ENCODE results near the gene AGAP9.
"Not testable (repeated sequence)": the region's sequence is repeated elsewhere in the genome, so short reads cannot be mapped to it uniquely, and the experiment has no call there.

AGAP9 gene

GRCh38 chr10:47523475-47523874 lies at the start of gene AGAP9:
Gene AGAP9, minus strand, starts transcription at chr10:47523638. Its CDS starts 112 bp downstream, at chr10:47523526.
- DNase-seq = not testable (repeated sequence)

DNA sequence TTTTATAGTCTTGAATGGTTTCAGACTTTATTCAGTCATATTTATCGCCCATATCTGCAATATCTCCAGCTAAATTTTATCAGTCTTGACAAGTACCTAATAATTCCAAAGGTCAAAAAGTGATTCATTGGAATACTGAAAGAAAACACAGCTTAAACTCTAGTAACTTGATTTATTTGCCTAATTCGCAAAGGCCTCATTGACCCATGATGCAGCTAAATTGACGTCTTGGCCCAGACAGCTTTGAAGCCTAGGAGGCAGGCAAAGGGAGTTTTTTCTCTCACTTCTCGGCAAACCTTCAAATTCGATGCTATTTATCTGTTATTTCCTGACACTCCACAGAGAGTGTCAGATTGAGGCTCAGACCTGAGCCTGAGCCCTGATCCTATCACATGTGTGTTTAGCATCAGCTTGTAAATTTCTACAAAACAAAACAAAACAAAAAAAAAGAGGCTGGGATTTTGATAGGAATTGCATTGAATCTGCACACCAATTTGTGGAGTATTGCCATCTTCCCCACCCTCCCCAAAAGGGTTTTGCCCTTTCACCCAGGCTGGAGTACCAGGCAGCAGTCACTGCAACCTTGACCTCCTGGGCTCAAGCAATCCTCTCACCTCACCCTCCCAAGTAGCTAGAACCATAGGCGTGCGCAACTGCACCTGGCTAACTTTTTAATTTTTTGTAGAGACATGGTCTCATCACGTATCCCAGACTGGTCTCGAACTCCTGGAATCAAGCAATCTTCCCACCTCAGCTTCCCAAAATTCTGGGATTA lies 47.9 kb upstream of the AGAP9 start:
- not testable (repeated sequence) for DNase-seq

DNA sequence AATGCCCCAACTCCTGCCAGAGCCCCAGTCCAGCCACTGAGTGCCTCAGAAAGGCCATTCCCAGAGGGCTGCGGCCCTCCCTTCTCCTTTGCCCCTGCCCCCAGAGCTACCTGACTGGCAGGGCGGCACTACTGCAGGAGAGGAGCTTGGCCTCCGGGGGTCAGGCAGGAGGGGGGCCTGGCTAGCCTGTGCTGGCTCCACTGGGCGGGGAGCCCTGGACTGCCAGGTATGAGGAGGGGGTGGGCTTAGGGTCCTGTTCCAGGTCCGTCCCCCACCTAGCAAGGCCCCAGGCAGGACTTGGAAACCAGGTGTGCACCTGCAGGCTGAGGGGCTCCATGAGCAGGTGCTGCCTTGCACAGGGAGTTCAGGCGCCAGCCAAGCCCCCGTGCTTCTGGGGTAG lies 43.3 kb upstream of the AGAP9 start:
- DNase-seq = not testable (repeated sequence)

GRCh38 chr10:47566108-47566699 lies 42.8 kb upstream of the AGAP9 start:
- DNase-seq = not testable (repeated sequence)

- DNase-seq = not testable (repeated sequence)
These were observed 42.1 kb upstream of the AGAP9 start for GRCh38 chr10:47565517-47565920.

- not testable (repeated sequence) for DNase-seq
These were observed 41.5 kb upstream of the AGAP9 start for GRCh38 chr10:47564953-47565352.

DNA sequence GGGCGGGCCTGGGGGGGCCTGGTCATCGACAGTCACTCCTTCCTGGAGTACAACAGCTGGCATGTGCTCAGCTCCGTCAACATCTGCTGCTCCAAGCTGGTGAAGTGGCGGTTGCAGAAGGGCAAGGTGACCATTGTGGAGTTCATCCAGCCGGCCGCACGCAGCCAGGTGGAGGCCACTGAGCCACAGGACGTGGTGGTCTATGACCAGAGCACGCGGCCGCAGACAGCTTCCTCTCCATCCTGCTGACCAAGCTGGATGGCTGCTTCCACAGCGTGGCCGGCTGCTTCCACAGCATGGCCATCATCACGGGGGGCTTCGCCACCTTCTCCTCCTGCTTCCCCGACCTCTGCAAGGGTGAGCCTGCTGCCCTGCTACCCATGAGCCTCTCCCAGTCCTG lies 40.9 kb upstream of the AGAP9 start:
- not testable (repeated sequence) for DNase-seq

- DNase-seq = not testable (repeated sequence)
These were observed 37.0 kb upstream of the AGAP9 start for GRCh38 chr10:47560452-47560851.

GRCh38 chr10:47559718-47560308 lies 36.4 kb upstream of the AGAP9 start:
- not testable (repeated sequence) for DNase-seq

DNA sequence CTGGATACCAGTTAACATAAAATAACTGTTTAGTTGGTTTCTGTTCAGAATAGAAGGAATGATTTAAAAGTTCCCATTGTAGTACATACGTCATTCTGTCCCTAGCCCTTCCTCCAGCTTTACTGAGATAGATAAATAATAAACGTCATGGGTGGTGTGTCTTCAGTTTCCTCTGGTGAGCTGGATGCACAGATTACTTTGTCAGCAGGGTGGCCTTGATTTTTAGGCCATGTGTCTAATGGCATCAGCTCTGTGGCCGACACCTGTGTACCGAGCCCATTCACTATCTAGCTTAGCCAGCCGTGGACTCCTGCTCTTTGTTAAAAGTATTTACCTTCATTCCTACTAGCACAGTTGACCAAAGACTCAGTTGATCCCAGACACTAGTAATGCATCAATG lies 34.7 kb upstream of the AGAP9 start:
- DNase-seq = peak; percentile 6

GRCh38 chr10:47557616-47558015 lies 34.2 kb upstream of the AGAP9 start:
- DNase-seq = not testable (repeated sequence)

GRCh38 chr10:47555334-47555733 lies 31.9 kb upstream of the AGAP9 start:
- not testable (repeated sequence) for DNase-seq

GRCh38 chr10:47554552-47554951 lies 31.1 kb upstream of the AGAP9 start:
- not testable (repeated sequence) for DNase-seq

DNA sequence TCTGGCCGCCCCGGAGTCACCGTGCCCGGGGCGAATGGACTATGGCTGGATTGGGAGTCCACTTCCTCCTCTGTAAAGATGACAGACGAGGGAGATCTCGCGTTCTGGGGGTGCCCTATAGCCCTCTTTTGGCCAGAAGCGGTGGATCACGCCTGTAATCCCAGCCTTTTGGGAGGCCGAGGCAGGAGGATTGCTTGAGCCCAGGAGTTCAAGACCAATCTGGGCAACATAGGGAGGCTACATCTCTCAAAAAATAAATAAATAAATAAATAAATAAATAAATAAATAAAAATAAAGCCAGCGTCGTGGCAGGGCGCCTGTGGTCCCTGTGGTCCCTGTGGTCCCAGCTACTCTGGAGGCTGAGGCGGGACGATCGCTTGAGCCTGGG lies 30.4 kb upstream of the AGAP9 start:
- DNase-seq = peak; percentile 66

DNA sequence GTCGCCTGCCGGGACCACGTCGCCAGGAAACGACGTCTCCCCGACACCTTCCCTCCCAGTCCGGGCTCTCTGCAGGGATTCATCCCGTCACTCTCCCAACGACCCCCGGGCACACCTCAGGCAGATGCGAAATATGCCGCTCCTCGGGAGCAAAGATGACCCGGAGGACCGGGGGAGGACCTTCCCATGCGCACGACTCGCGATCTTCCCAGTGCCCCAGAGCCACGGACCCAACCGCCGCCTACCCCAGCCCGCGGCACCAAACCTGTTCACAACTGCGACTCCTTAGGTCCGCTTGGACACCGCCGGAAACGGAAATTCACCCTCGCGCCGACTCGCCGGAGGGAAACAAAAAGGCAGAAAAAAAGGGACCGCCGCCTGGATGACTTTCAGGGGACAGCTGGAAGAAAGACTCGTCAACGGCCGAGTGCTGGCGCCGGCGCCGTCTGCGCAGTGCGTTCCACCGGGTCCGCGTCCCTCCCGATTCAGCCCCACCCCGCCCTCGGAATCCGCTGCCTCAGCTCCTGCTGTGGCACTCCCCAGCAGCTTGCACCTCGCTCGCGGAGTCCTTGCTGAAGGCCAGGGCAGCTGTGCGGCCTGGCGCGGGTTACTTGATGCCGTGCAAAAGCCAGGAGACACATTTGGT lies 29.9 kb upstream of the AGAP9 start:
- DNase-seq = peak; percentile 95

DNA sequence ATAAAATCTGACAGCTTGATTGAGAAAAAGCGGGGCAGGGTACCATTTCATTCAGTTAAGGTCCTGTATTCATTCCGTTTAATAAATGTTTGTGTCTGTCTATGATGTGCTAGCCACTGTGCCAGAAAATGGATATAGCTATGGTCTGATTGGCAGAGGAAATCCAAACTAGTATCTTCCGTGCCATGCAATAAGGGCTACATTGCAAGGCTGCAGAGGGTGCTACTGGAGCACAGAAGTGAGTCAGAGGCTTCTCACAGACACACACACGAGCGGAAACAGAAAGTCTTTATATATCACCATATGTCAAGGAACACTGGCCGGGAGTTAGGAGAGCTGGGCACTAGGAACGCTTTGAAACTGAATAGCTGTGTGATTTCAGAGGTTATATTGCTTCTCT lies 29.3 kb upstream of the AGAP9 start:
- DNase-seq = peak; percentile 53

DNA sequence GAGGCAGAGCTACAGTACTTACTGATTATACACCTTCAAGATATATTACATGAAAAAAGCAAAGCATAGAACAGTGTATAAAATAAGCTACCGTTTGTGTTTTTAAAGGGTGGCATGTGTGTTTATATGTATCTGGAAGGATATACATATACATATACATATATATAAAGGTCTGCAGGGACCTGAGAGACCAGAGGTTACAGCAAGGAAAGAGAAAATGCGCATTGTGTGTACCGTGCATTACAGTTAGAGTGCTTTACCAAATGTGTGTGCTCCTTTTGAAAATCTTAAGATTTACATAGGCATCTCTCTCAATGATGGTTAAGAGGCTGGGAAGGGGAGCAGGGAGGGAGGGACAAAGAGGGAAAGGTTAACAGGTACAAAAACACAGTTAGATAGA lies 23.8 kb upstream of the AGAP9 start:
- DNase-seq = not testable (repeated sequence)

- DNase-seq = not testable (repeated sequence)
These were observed 13.0 kb upstream of the AGAP9 start for GRCh38 chr10:47536430-47536829.

GRCh38 chr10:47502313-47502712 lies 21.1 kb downstream of the AGAP9 start:
- not testable (repeated sequence) for DNase-seq

DNA sequence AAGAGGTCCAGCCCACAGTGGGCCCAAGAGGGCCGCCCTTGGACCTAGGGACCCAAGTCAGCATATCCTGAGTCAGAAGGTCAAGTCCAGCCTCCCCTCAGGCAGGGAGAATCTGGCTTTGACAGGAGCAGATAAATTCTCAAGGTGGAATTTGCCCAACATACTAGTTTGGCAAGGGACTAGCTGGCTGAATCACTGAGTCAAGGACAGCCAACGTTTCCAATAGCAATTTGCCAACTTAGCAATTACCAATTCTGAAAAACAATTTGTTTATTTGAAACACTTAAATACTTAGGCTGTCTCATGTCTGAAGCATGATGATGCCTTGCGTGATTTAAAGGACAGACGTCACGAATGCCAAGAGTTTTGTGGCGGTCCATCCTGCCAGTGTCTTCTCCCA lies 29.2 kb downstream of the AGAP9 start:
- not testable (repeated sequence) for DNase-seq

GRCh38 chr10:47491600-47491999 lies 31.8 kb downstream of the AGAP9 start, which contains the start of gene FAM25G:
Gene FAM25G, minus strand, starts transcription at chr10:47491700. Its CDS starts 26 bp downstream, at chr10:47491674.
- not testable (repeated sequence) for DNase-seq

DNA sequence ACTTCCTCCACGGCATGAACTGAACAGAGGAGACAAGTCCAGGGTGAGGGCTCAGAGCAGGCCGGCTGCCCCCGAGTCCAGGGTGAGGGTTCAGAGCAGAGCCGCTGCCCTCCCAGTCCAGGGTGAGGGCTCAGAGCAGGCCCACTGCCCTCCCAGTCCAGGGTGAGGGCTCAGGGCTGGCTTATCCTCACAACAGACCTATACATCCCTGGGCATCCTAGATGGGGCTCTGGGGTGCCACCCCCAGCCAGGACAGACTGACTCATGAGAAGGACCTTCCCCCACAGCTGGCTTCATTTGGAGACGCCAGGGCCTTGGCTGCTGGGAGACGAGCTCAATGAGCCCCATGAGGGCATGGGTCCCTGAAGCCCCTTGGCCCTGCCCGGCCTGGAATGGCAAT lies 33.8 kb downstream of the AGAP9 start:
- not testable (repeated sequence) for DNase-seq

- DNase-seq = not testable (repeated sequence)
These were observed 37.5 kb downstream of the AGAP9 start for GRCh38 chr10:47485943-47486342.
